HG03159 (cell line): ENCODE measurements around the gene SLC25A22.
A peak's percentile ranks its signal among the peaks of the same experiment; 100 is the strongest.

ENCODE experiments used
- ATAC-seq: cut with Tn5 transposase; IDR thresholded peaks from one replicate; pipeline ENCODE4 v1.9.1; 2021; ENCODE audit warnings: mild to moderate bottlenecking, moderate library complexity; ENCODE audit not compliant: unreplicated experiment

Gene SLC25A22

DNA sequence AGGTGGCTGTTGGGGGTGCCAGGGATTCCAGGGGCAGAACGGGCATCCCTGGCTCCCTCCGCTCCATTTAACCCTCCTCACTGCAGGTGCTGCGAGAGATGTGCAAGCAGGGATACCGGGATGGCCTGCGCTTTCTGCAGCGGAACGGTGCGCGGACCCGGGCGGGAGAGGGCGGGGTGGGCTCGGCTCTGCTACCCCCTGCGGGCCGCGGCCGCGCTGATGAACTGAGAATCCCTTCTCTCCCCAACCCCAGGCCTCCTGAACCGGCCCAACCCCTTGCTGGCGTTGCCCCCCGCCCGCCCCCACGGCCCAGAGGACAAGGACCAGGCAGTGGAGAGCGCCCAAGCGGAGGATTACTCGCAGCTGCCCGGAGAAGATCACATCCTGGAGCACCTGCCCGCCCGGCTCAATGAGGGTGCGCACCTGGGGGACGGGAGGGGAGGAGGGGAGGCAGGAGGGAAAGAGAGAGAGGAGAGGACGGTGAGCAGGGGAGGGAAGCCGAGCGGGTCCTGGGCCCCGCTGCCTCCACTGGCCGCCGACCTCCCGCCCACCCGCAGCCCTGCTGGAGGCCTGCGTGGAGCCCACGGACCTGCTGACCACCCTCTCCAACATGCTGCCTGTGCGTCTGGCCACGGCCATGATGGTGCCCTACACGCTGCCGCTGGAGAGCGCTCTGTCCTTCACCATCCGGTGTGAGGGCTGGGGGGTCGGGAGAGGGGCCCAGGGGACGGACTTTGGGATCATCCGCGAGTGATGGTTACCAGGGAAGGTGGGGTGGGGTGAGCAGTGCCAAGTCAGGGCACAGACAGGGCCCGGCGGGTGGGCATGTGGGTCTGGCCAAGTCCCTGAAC, 25.6 kb upstream of the SLC25A22 start:
- no peak for ATAC-seq

DNA sequence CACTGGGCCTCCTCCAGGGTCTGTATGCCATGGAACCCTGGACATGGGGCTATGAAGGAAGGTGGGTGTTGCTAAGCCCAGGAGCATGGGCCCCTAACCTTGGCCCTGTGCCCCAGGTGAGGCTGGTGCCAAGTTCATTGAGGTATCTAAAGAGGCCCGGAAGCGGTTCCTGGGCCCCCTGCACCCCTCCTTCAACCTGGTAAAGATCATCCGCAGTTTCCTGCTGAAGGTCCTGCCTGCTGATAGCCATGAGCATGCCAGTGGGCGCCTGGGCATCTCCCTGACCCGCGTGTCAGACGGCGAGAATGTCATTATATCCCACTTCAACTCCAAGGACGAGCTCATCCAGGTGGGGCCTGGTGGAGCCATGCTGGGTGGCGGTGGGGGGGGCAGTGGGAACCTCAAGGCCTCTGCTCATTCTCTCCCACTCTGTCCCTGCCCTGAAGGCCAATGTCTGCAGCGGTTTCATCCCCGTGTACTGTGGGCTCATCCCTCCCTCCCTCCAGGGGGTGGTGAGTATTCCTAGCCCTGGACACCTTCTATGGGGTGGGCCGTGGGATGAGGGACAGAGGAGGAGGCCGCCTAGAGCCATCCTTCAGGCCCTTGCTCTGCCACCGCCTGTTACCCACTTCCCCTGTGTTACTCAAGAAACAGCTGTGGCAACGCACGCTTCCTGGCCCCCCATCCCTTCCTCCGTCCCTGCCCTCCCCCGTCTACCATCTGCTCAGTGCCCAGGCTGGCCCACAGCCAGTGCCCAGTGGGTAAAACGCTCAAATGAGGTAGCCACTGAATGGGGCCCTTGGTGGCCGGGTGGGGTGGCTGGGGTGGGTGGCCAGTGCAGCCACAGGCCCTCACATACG, 23.7 kb upstream of the SLC25A22 start:
- ATAC-seq = no peak

DNA sequence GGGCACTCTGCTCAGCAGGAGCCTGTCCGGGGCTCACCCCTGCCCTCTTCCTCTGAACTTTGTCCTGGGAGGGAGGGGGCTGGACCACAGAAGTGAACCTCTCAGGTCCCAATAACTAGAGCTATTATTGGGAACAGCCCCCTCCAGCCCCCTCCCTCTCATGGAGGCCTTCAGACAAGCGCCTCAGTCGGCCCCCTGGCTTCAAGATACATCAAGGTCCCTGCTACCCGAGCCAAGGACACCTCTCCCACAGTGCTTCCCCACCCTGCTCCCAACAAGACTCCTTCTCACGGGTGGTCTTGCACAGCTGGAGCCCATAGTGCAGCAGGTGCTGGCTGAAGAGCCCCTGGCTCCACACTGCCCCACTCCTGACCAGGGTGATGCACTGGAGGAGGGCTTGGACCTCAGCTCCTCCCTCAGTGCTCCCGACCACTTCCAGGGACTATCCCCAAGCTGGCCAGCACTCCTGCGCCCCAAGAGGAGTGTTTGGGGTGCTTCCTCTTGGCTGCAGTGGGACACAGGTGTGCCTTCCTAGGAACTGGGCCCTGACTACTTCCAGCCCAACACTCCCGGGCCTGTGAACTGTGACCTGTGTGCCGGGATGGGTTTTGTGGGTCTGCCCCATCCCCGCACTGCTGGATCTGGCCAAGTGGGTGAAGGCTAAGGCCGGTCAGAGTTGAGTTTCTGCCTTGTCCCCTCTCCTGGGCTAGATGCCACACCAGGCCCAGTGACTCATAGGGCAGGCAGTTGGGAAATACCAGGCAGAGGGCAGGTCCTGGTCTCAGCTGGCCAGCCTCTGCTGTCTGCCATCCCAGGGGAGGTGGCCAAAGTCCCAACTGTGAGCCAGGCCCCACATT, 22.8 kb upstream of the SLC25A22 start:
- ATAC-seq = no peak

DNA sequence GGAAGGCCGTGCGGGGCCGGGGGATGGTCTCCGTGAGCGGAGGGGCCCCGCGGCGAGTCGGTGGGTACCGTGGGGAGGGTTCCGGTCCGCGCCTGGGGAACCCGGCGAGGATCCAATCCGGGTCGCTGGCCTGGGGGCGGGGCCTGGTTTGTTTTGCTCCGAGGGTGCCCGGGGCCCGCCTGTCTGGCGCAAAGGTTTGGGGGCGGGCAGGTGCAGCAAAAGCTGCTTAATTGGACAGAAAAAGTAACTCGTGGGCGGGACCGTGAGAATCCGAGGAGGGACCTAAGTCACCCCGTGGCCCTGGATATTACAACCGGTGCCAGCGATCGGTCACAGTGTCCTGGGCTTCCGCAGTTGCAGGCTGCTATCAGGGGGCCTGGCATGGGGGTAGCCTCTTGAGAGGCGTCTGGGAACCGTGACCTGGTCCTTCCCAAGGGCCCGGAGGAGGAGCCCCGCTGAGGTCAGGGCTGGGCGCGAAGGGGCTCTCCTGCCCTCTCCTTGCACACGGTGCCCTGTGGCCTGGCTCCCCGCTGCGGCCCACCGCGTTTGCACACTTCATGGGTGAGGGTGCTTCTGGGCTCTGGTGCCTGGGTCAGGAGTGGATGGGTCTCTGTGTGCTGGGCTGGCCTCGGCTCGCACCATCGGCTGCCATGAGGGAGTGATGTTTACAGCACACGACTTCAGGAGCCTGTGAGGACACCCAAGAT, 22.0 kb upstream of the SLC25A22 start:
- peak; percentile 60 for ATAC-seq

DNA sequence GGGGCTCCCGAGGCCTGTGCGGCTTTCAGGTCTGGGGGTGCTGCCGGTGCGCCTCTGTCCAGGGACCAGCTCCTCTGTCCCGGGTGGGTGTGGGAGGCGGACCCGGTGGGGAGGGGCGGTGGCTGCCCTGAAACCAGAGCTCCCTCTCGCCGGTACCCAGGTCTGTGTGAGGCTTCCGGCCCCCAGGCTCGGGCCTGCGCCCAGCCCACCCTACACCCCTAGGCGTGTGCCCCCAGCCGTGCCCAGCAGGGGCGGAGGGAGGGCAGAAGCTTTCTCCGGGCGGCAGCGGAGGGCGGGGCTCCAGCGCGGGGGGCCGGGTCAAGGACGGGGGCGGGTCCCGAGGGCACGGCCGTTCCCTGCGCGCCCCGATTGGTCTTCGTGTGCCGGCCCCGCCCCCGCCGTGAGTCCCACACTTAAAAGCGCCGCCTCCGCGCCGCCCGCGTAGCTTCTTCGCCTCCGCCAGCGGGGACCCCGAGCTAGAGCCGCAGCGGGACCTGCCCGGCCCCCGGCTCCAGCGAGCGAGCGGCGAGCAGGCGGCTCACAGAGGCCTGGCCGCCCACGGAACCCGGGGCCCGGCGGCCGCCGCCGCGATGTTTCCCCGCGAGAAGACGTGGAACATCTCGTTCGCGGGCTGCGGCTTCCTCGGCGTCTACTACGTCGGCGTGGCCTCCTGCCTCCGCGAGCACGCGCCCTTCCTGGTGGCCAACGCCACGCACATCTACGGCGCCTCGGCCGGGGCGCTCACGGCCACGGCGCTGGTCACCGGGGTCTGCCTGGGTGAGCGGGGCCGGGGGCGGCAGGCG, 21.2 kb upstream of the SLC25A22 start:
- peak; percentile 54 for ATAC-seq

DNA sequence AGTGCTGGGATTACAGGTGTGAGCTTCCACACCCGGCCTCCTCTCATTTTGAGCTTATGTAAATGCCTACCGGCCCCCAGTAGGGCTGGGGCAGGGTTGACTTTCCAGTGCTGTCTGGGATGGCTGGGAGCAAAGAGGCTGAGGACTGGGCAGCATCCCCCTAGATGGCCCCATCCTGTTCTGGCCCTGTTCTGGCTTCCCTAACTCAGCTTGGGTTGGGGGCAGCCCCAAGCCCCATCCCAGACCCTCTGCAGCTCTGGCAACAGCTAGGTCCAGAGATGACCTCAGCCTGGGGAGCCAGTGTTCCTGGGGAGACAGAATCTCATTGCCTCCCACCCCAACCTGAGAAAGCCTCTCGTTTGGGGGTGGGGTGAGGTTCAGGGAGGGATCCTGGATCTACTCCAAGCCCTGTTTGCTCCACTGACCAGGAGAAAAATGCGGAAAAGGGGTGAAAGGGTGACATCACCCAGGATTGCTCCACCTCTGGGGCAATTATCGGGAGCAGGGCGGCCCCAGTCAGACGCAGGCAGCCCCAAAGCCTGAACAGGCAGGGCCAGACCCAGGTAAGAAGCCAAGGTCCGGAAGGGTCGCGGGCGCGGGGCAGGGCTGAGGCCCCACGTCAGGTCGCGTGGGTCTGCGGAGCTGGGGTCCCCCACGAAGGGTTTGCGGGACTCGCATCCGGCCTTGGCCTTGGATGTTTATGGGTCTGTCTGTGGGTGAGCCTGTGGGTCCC, 20.5 kb upstream of the SLC25A22 start, which contains the start of gene PNPLA2:
PNPLA2 (plus strand) TSS at position 519 of the 733 bp plus-strand sequence. CDS start 805 bp downstream, outside the sequence.
- no peak for ATAC-seq

DNA sequence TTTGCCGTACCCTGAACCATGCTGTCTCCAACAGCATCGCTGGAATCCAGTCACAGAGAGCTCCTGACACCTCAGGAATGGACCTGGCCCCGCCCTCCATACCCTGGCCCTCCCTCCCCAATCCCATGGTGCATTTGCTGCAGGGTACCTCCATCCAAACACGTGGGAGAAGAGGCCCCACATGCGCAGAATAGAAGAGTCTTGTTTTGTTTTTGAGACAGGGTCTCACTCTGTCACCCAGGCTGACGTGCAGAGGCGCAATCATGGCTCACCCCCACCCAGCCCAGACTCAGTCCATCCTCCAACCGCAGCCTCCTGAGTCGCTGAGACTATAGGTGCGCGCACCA, 18.3 kb upstream of the SLC25A22 start:
- ATAC-seq = no peak

DNA sequence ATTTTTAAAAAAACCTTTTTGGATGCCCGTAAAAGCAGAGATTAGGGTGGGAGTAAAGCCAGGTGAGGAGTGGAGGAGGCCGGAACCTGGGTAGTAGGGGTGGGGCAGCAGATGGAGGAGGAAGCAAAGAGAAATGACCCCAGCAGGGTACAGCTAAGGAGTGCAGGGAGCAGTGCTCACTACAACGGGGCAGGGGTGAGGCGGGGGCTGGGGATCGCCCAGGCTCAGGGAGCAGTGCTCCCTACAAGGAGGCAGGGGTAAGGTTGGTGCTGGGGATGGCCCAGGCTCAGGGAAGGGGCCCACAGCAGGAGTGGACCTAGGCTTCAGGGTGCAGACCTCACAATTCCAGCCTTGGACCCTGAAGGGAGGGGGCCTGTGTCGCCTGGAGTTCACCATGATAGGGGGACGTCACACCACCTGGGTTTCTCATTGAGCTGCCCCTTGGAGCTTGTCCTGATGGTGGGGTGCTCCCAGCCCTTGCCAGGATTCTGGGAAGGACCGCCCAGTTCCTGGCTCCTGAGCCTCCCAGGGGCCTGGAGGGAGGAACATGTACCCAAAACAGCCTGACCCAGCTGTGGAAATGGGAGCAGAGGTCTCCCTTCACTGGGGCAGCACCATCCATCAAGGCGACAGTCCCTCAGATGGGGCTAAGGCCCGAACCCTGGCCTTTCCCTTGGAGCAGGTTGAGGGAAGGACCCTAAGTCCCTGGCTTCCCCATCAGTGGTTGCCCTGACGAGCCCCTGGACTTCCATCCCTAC, 17.8 kb upstream of the SLC25A22 start:
- ATAC-seq = no peak

DNA sequence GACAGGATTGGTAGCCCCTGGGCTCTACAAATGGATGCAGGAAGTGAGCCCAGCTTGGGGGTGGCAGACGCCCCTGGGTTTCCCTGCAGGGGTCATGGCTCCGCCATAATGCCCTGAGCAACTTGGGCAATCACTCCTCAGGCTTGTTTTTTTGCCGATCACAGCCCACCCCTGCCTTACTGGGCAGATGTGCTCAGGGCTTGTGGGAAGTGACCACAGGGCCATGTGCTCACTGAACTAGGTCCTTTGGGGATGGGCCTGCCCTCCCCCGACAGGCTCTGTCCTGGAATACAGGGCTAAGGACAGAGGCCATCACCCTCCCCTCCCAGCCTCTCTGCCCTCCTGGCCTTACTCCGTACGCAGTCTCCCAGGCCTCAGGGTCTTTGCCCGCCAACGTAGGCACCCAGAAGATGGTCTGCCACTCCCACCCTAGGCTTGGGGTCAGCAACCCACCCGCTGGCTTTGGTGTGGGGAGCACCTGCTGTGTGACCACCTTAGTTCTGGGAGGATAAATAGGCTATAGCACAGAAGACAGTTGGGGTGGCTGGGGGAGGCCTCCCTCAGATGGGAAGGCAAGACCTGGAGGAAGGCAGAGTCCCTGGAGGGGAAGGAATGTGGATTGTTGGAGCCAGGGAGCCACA, 15.5 kb upstream of the SLC25A22 start:
- no peak for ATAC-seq

DNA sequence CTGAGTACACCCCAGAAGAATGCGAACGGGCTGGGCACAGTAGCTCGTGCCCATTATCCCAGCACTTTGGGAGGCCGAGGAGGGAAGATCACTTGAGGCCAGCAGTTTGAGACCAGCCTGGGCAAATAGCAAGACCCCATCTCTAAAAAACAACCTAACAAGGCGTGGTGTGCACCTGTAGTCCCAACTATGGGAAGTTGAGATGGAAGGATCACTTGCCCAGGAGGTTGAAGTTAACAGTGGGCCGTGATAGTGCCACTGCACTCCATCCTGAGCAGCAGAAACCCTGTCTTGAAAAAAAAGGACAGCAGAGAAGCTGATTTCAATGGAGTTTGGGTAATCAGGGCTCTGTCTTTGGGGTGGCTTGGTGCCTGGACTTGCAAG, 15.0 kb upstream of the SLC25A22 start:
- ATAC-seq = no peak

DNA sequence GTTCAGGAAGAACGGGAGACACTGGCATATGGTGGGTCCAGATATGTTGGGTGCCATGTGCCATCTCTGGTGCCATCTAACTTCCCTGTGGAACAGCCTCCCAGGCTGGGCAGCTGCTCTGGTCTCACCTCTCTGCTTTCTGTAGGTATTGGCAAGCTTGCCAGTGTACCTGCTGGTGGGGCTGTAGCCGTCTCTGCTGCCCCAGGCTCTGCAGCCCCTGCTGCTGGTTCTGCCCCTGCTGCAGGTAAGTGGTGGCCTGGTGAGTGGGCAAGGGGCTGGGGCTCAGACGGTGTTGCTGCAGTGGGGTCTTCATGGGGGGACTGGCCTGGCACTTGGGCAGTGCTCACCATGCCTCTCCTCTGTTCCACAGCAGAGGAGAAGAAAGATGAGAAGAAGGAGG, 14.3 kb upstream of the SLC25A22 start:
- no peak for ATAC-seq

DNA sequence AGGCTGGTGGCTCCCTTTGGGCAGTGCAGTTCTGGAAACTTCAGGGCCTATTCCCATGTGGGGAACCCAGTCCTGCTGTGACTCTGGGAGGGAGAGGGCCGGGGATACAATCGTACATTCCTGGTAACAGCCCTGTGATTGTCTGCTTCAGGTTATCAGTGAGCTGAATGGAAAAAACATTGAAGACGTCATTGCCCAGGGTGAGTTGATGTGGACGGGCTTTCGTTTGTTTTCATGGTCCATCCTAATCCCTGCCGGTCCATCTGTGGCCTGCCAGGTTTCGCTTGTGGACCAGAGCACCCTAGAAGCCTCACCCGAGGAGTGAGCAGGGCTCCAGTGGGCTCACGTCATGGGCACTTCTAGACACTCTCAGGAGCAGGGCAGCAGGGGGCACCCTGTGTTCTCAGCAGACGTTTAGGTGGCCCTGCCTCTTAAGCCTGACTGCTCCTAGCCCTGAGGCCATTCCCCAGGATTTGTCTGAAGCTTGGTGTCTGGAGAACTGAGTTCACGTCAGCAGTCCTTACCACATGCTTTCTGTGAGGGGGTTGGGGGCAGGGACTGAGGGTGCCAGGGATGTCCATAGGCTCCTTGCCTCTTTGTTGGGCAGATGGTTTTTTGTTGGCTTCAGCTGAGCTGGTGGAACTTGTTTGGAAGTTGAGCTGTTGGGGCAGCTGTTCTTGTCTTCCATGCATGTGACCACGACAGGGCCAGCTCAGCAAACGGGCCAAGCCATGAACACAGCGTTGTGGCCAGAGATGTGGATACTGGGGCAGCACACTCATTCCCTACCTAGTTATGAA, 13.6 kb upstream of the SLC25A22 start:
- ATAC-seq = no peak

DNA sequence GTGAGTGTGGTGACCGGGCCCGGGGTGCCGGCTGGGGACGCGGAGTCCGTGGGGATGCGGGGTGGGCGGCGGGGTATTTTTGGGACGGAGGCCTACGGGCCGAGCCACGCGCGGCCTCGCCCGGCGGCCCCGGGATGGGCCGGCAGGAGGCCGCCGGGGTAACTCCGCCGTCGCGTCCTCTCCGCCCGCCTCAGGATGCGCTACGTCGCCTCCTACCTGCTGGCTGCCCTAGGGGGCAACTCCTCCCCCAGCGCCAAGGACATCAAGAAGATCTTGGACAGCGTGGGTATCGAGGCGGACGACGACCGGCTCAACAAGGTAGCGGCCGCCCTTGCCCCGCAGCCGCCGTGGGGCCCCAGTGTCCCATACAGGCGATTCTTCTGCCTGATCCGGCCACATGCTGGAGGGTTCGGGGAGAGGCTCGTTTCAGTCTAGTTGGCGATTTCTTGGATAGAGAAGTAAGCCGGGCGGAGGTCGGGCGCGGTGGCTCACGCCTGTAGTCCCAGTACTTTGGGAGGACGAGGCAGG, 12.0 kb upstream of the SLC25A22 start:
- ATAC-seq = peak; percentile 12

DNA sequence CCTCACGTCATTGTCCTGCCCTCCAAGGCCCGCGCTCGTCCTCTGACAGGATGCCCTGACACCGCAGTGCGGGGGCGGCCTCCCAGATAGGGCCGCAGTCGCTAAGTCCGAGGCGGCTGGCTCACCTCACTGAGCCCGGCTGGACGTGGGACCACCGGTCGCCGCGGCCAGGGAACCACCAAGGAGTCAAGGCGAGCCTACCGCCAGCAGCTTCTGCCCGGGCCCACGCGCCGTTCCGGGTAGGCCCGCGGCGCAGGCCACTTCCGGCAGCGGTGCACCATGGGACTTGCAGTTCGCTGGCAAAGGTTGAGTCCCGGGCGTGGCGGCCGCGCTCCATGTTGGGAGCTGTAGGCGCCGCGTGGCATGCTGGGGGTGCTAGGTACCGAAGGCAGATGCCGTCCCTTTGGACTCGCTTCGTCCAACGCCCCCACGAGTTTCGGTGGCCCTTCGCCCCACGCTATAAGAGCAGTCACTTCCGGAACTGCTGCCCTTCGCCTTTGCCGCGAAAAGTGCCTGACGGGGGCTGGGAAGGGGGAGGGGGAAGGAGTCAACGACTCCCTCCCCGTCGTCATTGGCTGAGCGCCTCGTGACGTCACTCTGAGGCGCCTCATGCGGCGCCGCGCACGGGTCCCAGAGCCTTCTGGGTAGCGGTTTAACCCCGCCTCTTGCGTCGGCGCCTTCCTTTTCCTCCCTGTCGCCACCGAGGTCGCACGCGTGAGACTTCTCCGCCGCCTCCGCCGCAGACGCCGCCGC, 11.4 kb upstream of the SLC25A22 start, which contains the start of gene RPLP2:
RPLP2 (plus strand) TSS at position 681 of the 753 bp plus-strand sequence. CDS start 268 bp downstream, outside the sequence.
- ATAC-seq = peak; percentile 62

DNA sequence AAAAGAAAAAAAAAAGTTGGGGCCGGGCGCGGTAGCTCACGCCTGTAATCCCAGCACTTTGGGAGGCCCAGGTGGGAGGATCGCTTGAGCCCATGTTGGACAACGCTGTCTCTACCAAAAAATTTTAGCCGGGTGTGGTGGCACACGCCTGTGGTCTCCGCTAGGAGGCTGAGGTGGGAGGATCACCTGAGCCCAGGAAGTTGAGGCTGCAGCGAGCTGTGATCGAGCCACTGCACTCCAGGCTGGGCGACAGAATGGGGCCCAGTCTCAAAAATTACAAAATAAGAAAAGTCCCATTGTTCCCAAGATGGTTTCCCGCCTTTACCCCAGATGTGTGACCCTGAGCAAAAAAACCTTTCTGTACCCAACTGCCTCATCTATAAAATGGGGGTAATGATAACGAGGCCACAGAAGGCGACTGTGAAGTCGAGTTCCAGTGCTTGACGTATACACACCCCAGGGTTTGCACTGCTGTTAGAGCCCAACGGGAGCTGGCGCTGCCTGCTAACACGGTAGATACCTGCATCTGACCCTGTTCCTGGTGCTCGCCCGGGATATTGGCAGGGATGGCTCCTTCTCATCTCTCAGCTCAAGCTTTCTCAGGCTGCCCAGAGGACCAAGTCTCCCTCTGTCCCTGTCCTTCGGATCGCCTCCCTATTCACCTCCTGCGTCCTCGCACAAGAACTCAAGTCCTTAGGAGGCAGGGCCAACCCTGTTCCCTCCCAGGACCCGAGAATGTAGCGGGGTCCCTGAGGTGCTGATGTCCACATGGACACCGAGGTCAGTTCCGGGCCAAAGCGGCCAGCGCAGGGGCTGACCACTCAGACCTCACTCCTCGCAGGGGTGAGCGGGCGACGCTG, 10.6 kb upstream of the SLC25A22 start:
- ATAC-seq = no peak
